RWPE2 (cell line): ENCODE data around the gene SLC17A9.
A peak's percentile ranks its signal among the peaks of the same experiment; 100 is the strongest.

Source experiments
- ATAC-seq: fragments of 200-7000 bp; cut with Tn5 transposase; 3 replicates; pipeline ENCODE4 v1.9.1; 2021; ENCODE audit warnings: low read depth
- DNase-seq: peaks from one replicate; pipeline ENCODE4 v3.0.0-alpha.2; 2020; ENCODE audit warnings: low spot score
- H3K27ac ChIP-seq: fragments of 450-650 bp; 2 replicates; pipeline ENCODE4 v1.5.1; 2017; ENCODE audit warnings: mild to moderate bottlenecking; ENCODE audit not compliant: poor library complexity, severe bottlenecking
- H3K27me3 ChIP-seq: fragments of 250-450 bp; sonication (Bioruptor Pico); 2 replicates; pipeline ENCODE4 v1.5.1; 2021; ENCODE audit warnings: mild to moderate bottlenecking, moderate library complexity; ENCODE audit not compliant: insufficient read depth, poor library complexity, severe bottlenecking
- H3K36me3 ChIP-seq: fragments of 250-450 bp; sonication (Bioruptor Pico); 2 replicates; pipeline ENCODE4 v1.5.1; 2020; ENCODE audit warnings: low read depth, mild to moderate bottlenecking, moderate library complexity
- H3K4me1 ChIP-seq: fragments of 250-450 bp; sonication (Bioruptor Pico); 2 replicates; pipeline ENCODE4 v1.5.1; 2021; ENCODE audit warnings: mild to moderate bottlenecking, moderate library complexity; ENCODE audit not compliant: insufficient read depth, poor library complexity, severe bottlenecking
- H3K4me3 ChIP-seq: fragments of 250-450 bp; sonication (Bioruptor Pico); 2 replicates; pipeline ENCODE4 v1.5.1; 2021; ENCODE audit warnings: mild to moderate bottlenecking, moderate library complexity; ENCODE audit not compliant: severe bottlenecking
- H3K9me3 ChIP-seq: fragments of 250-450 bp; sonication (Bioruptor Pico); 2 replicates; pipeline ENCODE4 v1.5.1; 2021; ENCODE audit warnings: mild to moderate bottlenecking, moderate library complexity; ENCODE audit not compliant: severe bottlenecking
- TF ChIP-seq, protein P1 (sequence below): fragments of 450-650 bp; IDR thresholded peaks from one replicate; pipeline ENCODE4 v1.5.1; 2017; ENCODE audit warnings: mild to moderate bottlenecking, moderate library complexity; ENCODE audit not compliant: poor library complexity, severe bottlenecking

The SLC17A9 gene

DNA sequence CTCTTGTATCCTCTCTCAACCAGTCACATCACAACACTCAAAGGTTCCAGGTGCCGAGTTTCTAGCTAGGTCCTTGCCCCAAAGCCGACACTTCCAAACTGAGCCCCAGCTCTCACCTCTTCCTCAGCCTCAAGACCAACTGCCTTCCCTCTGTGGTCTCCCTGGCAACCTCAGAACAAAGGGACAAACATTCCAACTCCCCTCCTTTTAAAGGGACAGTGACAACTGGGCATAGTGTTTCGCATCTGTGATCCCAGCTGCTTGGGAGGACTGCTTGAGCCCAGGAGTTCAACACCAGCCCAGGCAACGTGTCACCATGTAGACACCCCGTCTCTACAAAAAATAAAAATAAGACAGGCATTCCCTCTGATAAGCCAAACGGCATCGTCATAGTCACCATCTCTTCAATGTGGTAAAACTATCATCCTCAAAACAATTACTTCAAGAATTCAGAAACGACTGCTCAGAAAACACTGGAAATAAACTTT, 37.5 kb upstream of the SLC17A9 start:
- Histone ChIP-seq H3K4me1 (peaks cover 25% of the 10 kb centered on the region), H3K9me3 (no peaks in the 10 kb centered on the region), H3K36me3 (peaks cover 67% of the 10 kb centered on the region), H3K4me3 (no peak overlapping the region), H3K27ac (no peak overlapping the region), H3K27me3 (no peaks in the 10 kb centered on the region)
- DNase-seq = peak; percentile 49
- peak; percentile 48 for ATAC-seq
- TF ChIP-seq, protein P1, sequence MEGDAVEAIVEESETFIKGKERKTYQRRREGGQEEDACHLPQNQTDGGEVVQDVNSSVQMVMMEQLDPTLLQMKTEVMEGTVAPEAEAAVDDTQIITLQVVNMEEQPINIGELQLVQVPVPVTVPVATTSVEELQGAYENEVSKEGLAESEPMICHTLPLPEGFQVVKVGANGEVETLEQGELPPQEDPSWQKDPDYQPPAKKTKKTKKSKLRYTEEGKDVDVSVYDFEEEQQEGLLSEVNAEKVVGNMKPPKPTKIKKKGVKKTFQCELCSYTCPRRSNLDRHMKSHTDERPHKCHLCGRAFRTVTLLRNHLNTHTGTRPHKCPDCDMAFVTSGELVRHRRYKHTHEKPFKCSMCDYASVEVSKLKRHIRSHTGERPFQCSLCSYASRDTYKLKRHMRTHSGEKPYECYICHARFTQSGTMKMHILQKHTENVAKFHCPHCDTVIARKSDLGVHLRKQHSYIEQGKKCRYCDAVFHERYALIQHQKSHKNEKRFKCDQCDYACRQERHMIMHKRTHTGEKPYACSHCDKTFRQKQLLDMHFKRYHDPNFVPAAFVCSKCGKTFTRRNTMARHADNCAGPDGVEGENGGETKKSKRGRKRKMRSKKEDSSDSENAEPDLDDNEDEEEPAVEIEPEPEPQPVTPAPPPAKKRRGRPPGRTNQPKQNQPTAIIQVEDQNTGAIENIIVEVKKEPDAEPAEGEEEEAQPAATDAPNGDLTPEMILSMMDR = no peak

DNA sequence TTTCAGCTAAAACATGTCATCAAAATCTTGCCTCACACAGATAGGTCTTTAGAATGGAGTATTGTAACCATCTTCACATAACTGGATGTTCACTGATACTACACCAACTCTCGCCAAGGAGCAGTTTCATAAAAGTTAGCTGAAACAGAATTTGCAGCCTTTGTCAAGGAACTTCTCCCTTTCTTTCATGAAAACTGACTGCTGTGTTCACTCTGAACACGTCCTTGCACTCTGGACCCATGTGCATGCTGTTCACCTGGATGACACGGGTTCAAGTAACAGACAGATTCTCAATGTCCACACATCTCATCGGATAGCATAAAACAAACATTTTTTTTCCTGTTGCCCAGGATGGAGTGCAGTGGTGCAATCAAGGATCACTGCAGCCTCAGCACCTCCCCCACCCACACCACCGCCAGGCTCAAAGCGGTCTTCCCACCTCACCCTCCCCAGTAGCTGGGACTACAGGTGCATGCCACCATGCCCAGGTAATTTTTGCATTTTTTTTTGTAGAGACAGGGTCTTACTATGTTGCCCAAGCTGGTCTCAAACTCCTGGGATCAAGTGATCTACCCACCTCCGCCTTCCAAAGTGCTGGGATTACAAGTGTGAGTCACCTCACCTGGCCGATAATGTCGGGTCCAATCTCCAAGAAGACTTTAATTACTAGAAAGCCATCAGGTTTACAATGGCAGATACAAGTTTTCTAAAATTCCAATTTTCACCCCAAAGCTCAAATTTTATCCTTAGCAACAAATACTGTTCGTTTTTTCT, 35.6 kb upstream of the SLC17A9 start:
- ATAC-seq = 0 out of 3 replicates have a peak, but pooled peaks have one; percentile 12
- Histone ChIP-seq H3K27ac (no peak overlapping the region), H3K9me3 (no peaks in the 10 kb centered on the region), H3K36me3 (peaks cover 60% of the 10 kb centered on the region), H3K27me3 (no peaks in the 10 kb centered on the region), H3K4me1 (peaks cover 30% of the 10 kb centered on the region), H3K4me3 (no peak overlapping the region)
- peak; percentile 55 for DNase-seq
- TF ChIP-seq, protein P1 = no peak

DNA sequence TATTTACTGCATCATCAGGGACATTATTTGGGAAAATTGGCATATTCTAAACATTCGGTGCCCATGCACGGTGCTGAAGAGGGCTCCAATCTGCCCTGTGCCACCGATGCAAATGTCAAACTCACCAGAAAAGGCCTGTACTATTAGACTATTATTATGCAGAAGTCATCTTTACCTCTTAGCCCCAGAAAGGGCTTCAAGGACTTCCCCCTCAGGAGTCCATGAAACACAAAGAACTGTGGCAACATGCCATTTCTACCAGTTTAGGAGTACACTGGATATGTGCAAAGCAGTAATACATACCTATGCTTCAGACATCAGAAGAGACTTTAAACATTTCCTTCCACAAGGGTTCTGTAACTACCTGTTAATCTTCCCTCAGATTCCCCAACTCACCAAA, 34.8 kb upstream of the SLC17A9 start:
- no peak overlapping the region for H3K27ac ChIP-seq
- H3K27me3 ChIP-seq = no peaks in the 10 kb centered on the region
- peaks cover 30% of the 10 kb centered on the region for H3K4me1 ChIP-seq
- TF ChIP-seq, protein P1 = no peak
- no peaks in the 10 kb centered on the region for H3K9me3 ChIP-seq
- H3K4me3 ChIP-seq = no peak overlapping the region
- no peak for DNase-seq
- H3K36me3 ChIP-seq = peaks cover 54% of the 10 kb centered on the region
- no peak for ATAC-seq

DNA sequence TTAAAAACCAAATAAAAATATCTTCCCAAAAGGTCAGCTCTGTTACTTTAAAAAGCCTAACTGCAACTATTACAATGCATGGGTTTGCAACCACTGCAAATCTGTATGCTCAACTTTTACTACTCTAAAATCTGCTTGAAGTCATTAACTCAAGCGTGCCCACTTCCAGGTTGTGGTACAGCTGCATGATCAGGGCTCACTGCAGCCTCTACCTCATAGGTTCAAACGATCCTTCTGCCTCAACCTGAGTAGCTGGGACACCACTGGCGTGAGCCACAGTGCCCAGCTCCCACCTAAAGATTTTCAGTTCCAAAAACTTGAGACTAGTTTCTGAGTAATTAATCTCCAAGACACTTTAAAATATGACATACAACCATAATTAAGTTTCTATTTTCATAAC, 34.4 kb upstream of the SLC17A9 start:
- H3K4me3 ChIP-seq = no peak overlapping the region

More for the DNA sequence above, 34.4 kb upstream of the SLC17A9 start:
- H3K36me3 ChIP-seq = peaks cover 53% of the 10 kb centered on the region
- TF ChIP-seq, protein P1 = no peak
- no peak overlapping the region for H3K27ac ChIP-seq
- H3K9me3 ChIP-seq = no peaks in the 10 kb centered on the region
- H3K4me1 ChIP-seq = peaks cover 34% of the 10 kb centered on the region
- H3K27me3 ChIP-seq = no peaks in the 10 kb centered on the region
- DNase-seq (no peak), ATAC-seq (no peak)
